Stimulated activated naive CD8-positive, alpha-beta T cell treated with anti-CD3 and anti-CD28 coated beads, Interleukin-15, Interleukin-2, amounts not matched to agents 100 ng/mL and 50 ng/mL, for 24 hours (primary cell): ENCODE data around the gene MAN2B2.
A peak's percentile ranks its signal among the peaks of the same experiment; 100 is the strongest.
"Not testable (repeated sequence)": the region's sequence is repeated elsewhere in the genome, so short reads cannot be mapped to it uniquely, and the experiment has no call there.

Experiments
- H3K27ac Mint-ChIP-seq: one replicate; pipeline ENCODE4 v1.8.0; 2021; ENCODE audit warnings: mild to moderate bottlenecking, mixed read lengths
- H3K27me3 Mint-ChIP-seq: one replicate; pipeline ENCODE4 v1.8.0; 2021; ENCODE audit warnings: mixed read lengths
- H3K36me3 Mint-ChIP-seq: one replicate; pipeline ENCODE4 v1.8.0; 2021; ENCODE audit warnings: low read depth, mixed read lengths
- H3K4me1 Mint-ChIP-seq: one replicate; pipeline ENCODE4 v1.8.0; 2021; ENCODE audit warnings: low read depth, mixed read lengths
- H3K4me3 Mint-ChIP-seq: one replicate; pipeline ENCODE4 v1.8.0; 2021; ENCODE audit warnings: mild to moderate bottlenecking, mixed read lengths
- H3K9me3 Mint-ChIP-seq: one replicate; pipeline ENCODE4 v1.8.0; 2021; ENCODE audit warnings: mixed read lengths

Gene MAN2B2

DNA sequence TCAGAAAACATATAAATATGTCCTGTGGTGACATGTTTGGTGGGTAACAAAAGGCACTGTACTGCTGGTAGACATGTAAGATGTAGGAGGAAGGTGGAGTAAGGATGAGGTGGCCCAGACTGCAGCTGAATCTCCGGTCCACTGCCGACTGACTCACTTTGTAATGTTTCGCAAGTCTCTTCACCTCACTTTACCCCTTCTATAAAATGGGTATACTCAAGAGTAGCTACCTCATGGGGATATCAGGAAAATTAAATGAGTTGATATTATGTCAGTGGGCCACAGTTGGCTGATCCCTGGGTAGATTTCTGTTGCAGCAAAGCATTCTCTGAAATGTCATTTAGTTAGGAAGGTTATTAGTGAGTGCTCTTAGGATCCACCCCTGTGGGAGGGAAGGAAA lies 87.6 kb downstream of the MAN2B2 start:
- H3K4me3 Mint-ChIP-seq, result no peak overlapping the region

DNA sequence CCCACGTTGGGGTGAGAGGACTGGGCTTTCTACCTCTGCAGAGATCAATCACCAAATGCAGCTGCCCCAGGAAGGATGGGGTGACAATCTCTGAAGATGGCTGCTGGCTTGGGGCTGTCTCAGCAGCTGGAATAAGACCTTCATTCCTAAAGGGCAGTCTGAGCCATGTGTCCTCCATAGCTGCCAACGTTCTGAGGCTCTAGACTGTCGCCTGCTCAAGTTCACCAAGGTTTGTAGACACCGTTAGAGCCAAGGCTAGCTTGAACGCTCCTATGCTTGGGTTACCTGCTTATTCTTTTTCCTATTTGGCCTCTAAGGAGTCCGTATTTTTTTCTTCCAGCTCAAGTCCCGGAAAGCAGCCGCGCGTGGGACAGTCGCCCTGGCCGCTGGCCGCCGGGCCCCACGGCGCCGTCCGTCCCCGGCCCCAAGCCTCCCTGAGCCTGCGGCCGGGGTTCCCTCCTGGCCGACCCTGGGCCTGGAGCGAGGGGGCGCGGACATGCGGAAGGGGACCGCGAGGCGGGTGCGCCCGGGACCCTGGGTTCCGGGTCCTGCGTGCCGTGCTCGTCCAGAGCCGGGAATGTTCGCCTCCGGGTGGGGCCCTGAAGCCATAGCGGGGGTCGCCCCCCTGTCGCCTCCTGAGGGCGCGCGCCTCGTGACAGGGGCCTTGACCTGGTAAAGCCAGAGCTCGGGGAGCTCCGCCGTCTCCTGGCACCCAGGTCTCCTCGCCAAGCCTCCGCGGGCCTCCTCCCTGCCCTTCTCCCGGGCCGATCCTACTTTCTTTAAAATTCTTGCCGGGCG lies 88.8 kb downstream of the MAN2B2 start:
- Mint-ChIP-seq H3K4me3 (peak overlapping the region; percentile 55), H3K9me3 (no peaks in the 10 kb centered on the region), H3K27me3 (peaks cover 31% of the 10 kb centered on the region), H3K36me3 (no peaks in the 10 kb centered on the region), H3K4me1 (peaks cover 6% of the 10 kb centered on the region), H3K27ac (no peak overlapping the region)

More for the DNA sequence above, 87.6 kb downstream of the MAN2B2 start:
- H3K36me3 Mint-ChIP-seq, result no peaks in the 10 kb centered on the region
- no peak overlapping the region for H3K27ac Mint-ChIP-seq
- H3K27me3 Mint-ChIP-seq, result peaks cover 31% of the 10 kb centered on the region
- H3K4me1 Mint-ChIP-seq, result peaks cover 15% of the 10 kb centered on the region
- H3K9me3 Mint-ChIP-seq, result no peaks in the 10 kb centered on the region

- Mint-ChIP-seq H3K4me1 (no peaks in the 10 kb centered on the region), H3K27me3 (peaks cover 28% of the 10 kb centered on the region), H3K36me3 (no peaks in the 10 kb centered on the region), H3K27ac (no peak overlapping the region), H3K4me3 (no peak overlapping the region), H3K9me3 (no peaks in the 10 kb centered on the region)
These were observed 90.3 kb downstream of the MAN2B2 start for GRCh38 chr4:6665320-6665654.

- no peak overlapping the region for H3K27ac Mint-ChIP-seq
- H3K4me1 Mint-ChIP-seq, result peaks cover 4% of the 10 kb centered on the region
- H3K4me3 Mint-ChIP-seq, result no peak overlapping the region
- H3K36me3 Mint-ChIP-seq, result no peaks in the 10 kb centered on the region
- no peaks in the 10 kb centered on the region for H3K9me3 Mint-ChIP-seq
- H3K27me3 Mint-ChIP-seq, result peaks cover 4% of the 10 kb centered on the region
These were observed 93.4 kb downstream of the MAN2B2 start for GRCh38 chr4:6668391-6668790.

DNA sequence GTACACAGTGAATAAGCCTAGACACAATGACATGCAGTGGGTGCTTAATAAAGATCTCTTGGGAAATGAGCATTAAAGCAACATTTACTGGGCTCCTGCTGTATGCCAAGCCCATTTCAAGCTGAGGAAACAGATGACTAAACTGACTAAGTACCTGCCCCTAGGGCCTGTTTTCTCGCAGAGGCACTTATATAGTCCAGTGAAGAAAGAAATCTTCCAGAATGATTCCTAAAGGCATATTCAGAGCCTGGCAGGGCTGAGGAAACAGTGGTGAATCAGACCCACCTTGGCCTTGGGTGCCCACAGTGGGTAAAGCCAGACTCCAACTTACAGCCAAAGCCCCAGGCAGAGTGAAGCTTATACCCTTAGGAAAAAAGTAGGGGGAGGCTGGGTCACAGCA lies 96.7 kb downstream of the MAN2B2 start:
- H3K36me3 Mint-ChIP-seq, result peaks cover 22% of the 10 kb centered on the region
- H3K9me3 Mint-ChIP-seq, result no peaks in the 10 kb centered on the region
- H3K4me3 Mint-ChIP-seq, result no peak overlapping the region
- peaks cover 31% of the 10 kb centered on the region for H3K4me1 Mint-ChIP-seq
- H3K27ac Mint-ChIP-seq, result no peak overlapping the region
- H3K27me3 Mint-ChIP-seq, result no peaks in the 10 kb centered on the region

GRCh38 chr4:6672131-6672530 lies 97.1 kb downstream of the MAN2B2 start:
- peaks cover 35% of the 10 kb centered on the region for H3K4me1 Mint-ChIP-seq
- H3K27ac Mint-ChIP-seq, result no peak overlapping the region

GRCh38 chr4:6672541-6673190 lies 97.7 kb downstream of the MAN2B2 start:
- H3K36me3 Mint-ChIP-seq, result peaks cover 32% of the 10 kb centered on the region
- H3K4me1 Mint-ChIP-seq, result peaks cover 41% of the 10 kb centered on the region
- not testable (repeated sequence) for H3K27me3 Mint-ChIP-seq, H3K4me3 Mint-ChIP-seq, H3K9me3 Mint-ChIP-seq
- H3K27ac Mint-ChIP-seq, result peak overlapping the region; percentile 98

More at GRCh38 chr4:6672131-6672530, 97.1 kb downstream of the MAN2B2 start:
- Mint-ChIP-seq H3K4me3 (no peak overlapping the region), H3K36me3 (peaks cover 27% of the 10 kb centered on the region), H3K27me3 (no peaks in the 10 kb centered on the region), H3K9me3 (no peaks in the 10 kb centered on the region)
